Measurements from ENCODE around the gene ODAPH. TPM values are rescaled to one million over a fixed set of nuclear protein-coding genes. Genes with fewer than 3 reads are reported as not detected.
"Not testable (repeated sequence)": the region's sequence is repeated elsewhere in the genome, so short reads cannot be mapped to it uniquely, and the experiment has no call there.

ODAPH gene
- total RNA-seq, 1 experiment from 2014 or later: not detected

DNA sequence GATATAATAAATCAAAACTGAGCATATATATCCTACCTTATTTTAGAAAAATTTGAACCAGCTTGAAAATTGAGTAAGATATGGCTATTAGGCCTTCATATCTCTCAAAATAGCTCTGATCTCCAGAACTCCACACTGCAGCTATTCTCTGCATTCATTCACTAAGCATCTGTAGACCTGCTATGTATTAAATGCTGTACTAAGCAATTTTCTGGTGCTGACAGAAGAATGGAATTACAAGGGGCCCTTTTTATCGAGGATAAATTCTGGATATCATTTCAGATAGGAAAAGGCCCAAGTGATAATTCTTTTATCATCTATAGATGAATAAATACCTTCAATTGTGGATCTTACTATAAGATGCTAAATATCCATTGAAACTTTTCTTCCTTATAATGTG, 39.7 kb upstream of the ODAPH start:
- no peak for DNase-seq
- peaks cover 3% of the 10 kb centered on the region; the same call in 1 of the 2 replicates for H3K79me2 ChIP-seq (ENCODE audit: insufficient read depth, low read length)
- no peak overlapping the region for H2AFZ ChIP-seq (ENCODE audit: low read length)
- no peak overlapping the region for H2BK120ac ChIP-seq (ENCODE audit: low read depth, low read length, poor library complexity, severe bottlenecking)
- no peak overlapping the region for H4K5ac ChIP-seq (ENCODE audit: insufficient read length, low read depth, low read length)
- no peak overlapping the region for H3K27ac ChIP-seq (ENCODE audit: insufficient read length, low read depth, low read length)
- H3K23ac ChIP-seq (ENCODE audit: insufficient read length, low read depth, low read length): no peak overlapping the region
- H3K56ac ChIP-seq (ENCODE audit: insufficient read length, low read depth, low read length): no peak overlapping the region
- no peak overlapping the region for H4K91ac ChIP-seq (ENCODE audit: insufficient read length, low read depth, low read length)
- H3K27me3 Mint-ChIP-seq (ENCODE audit: low read depth): no peaks in the 10 kb centered on the region
- no CpG with 5 or more reads among the region's 1 CpG for WGBS (ENCODE audit: extremely low coverage, insufficient read length, low lambda C conversion rate)
- peaks cover 8 to 12% of the 10 kb centered on the region in 2 experiments for H3K4me1 Mint-ChIP-seq
- peaks cover 8% of the 10 kb centered on the region for H3K4me1 ChIP-seq (ENCODE audit: insufficient read depth, low read length)
- no peak overlapping the region for H2BK20ac ChIP-seq (ENCODE audit: low read depth, low read length, poor library complexity, severe bottlenecking)
- H2BK5ac ChIP-seq (ENCODE audit: insufficient read length, low read length): no peak overlapping the region
- no peak overlapping the region for H3T11ph ChIP-seq (ENCODE audit: low read length)
- H3K4ac ChIP-seq (ENCODE audit: low read depth, low read length): no peak overlapping the region
- no peaks in the 10 kb centered on the region for H3K79me1 ChIP-seq (ENCODE audit: insufficient read depth, low read depth, low read length, poor library complexity, severe bottlenecking)
- peaks cover 10 to 43% (median 36%) of the 10 kb centered on the region in 3 experiments for H3K36me3 Mint-ChIP-seq (ENCODE audit: insufficient read depth in 1 of 3, low read depth in 3 of 3)
- no peak overlapping the region for H3K4me3 Mint-ChIP-seq
- H3K23me2 ChIP-seq (ENCODE audit: insufficient read length, low read depth, low read length, poor library complexity, severe bottlenecking): peaks cover 13% of the 10 kb centered on the region
- no peak overlapping the region for H2BK12ac ChIP-seq (ENCODE audit: insufficient read length, low read depth, low read length)
- no peaks in the 10 kb centered on the region for H3K9me3 ChIP-seq (ENCODE audit: control insufficient read depth, low read depth, low read length)
- no peak overlapping the region for H3K4me2 ChIP-seq (ENCODE audit: insufficient read depth, insufficient read length, low read length)
- H2AK5ac ChIP-seq (ENCODE audit: insufficient read length, low read length): no peak overlapping the region
- H3K9me3 Mint-ChIP-seq: no peaks in the 10 kb centered on the region
- H3K14ac ChIP-seq (ENCODE audit: insufficient read depth, low read length): no peak overlapping the region
- no peaks in the 10 kb centered on the region for H3K27me3 ChIP-seq (ENCODE audit: insufficient read depth, low read length)
- H3K9ac ChIP-seq (ENCODE audit: extremely low read depth, insufficient read length, low read length): no peak overlapping the region
- H4K8ac ChIP-seq (replicated peaks; ENCODE audit: insufficient read length, low read depth, low read length): no peak overlapping the region
- no peak overlapping the region for H3K18ac ChIP-seq (ENCODE audit: insufficient read length, low read depth, low read length)
- TF ChIP-seq, protein P1, sequence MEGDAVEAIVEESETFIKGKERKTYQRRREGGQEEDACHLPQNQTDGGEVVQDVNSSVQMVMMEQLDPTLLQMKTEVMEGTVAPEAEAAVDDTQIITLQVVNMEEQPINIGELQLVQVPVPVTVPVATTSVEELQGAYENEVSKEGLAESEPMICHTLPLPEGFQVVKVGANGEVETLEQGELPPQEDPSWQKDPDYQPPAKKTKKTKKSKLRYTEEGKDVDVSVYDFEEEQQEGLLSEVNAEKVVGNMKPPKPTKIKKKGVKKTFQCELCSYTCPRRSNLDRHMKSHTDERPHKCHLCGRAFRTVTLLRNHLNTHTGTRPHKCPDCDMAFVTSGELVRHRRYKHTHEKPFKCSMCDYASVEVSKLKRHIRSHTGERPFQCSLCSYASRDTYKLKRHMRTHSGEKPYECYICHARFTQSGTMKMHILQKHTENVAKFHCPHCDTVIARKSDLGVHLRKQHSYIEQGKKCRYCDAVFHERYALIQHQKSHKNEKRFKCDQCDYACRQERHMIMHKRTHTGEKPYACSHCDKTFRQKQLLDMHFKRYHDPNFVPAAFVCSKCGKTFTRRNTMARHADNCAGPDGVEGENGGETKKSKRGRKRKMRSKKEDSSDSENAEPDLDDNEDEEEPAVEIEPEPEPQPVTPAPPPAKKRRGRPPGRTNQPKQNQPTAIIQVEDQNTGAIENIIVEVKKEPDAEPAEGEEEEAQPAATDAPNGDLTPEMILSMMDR (conservative IDR thresholded peaks at IDR 0.05): no peak
- no peak overlapping the region for H3K27ac Mint-ChIP-seq
- peaks cover 4% of the 10 kb centered on the region for H4K20me1 ChIP-seq (ENCODE audit: control insufficient read depth, insufficient read depth, insufficient read length)
- H2BK15ac ChIP-seq (ENCODE audit: low read depth, low read length): no peak overlapping the region

DNA sequence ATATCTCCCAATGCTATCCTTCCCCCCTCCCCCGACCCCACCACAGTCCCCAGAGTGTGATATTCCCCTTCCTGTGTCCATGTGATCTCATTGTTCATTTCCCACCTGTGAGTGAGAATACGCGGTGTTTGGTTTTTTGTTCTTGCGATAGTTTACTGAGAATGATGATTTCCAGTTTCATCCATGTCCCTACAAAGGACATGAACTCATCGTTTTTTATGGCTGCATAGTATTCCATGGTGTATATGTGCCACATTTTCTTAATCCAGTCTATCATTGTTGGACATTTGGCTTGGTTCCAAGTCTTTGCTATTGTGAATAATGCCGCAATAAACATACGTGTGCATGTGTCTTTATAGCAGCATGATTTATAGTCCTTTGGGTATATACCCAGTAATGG, 36.4 kb upstream of the ODAPH start:
- not testable (repeated sequence) for H3K56ac ChIP-seq (ENCODE audit: insufficient read length, low read depth, low read length); H2BK12ac ChIP-seq (ENCODE audit: insufficient read length, low read depth, low read length); H3K23me2 ChIP-seq (ENCODE audit: insufficient read length, low read depth, low read length, poor library complexity, severe bottlenecking); H3K79me2 ChIP-seq (ENCODE audit: insufficient read depth, low read length); H3K14ac ChIP-seq (ENCODE audit: insufficient read depth, low read length); H2AK5ac ChIP-seq (ENCODE audit: insufficient read length, low read length); H3K9ac ChIP-seq (ENCODE audit: extremely low read depth, insufficient read length, low read length); H4K20me1 ChIP-seq (ENCODE audit: control insufficient read depth, insufficient read depth, insufficient read length); H3K4me2 ChIP-seq (ENCODE audit: insufficient read depth, insufficient read length, low read length); H3K79me1 ChIP-seq (ENCODE audit: insufficient read depth, low read depth, low read length, poor library complexity, severe bottlenecking); H3K27me3 Mint-ChIP-seq (ENCODE audit: low read depth); H3T11ph ChIP-seq (ENCODE audit: low read length); H3K9me3 Mint-ChIP-seq; H3K18ac ChIP-seq (ENCODE audit: insufficient read length, low read depth, low read length); DNase-seq; H3K27me3 ChIP-seq (ENCODE audit: insufficient read depth, low read length); H2AFZ ChIP-seq (ENCODE audit: low read length); H3K27ac ChIP-seq (ENCODE audit: insufficient read length, low read depth, low read length); H2BK120ac ChIP-seq (ENCODE audit: low read depth, low read length, poor library complexity, severe bottlenecking); H4K8ac ChIP-seq (replicated peaks; ENCODE audit: insufficient read length, low read depth, low read length); H2BK20ac ChIP-seq (ENCODE audit: low read depth, low read length, poor library complexity, severe bottlenecking); H4K91ac ChIP-seq (ENCODE audit: insufficient read length, low read depth, low read length); H3K4me1 ChIP-seq (ENCODE audit: insufficient read depth, low read length); H3K27ac Mint-ChIP-seq; H4K5ac ChIP-seq (ENCODE audit: insufficient read length, low read depth, low read length); H3K4me3 Mint-ChIP-seq; H2BK5ac ChIP-seq (ENCODE audit: insufficient read length, low read length); H2BK15ac ChIP-seq (ENCODE audit: low read depth, low read length); H3K23ac ChIP-seq (ENCODE audit: insufficient read length, low read depth, low read length); H3K4me1 Mint-ChIP-seq; H3K4ac ChIP-seq (ENCODE audit: low read depth, low read length); H3K9me3 ChIP-seq (ENCODE audit: control insufficient read depth, low read depth, low read length)
- WGBS (ENCODE audit: extremely low coverage, insufficient read length, low lambda C conversion rate): no CpG with 5 or more reads among the region's 7 CpGs
- H3K36me3 Mint-ChIP-seq (ENCODE audit: insufficient read depth in 1 of 3, low read depth in 3 of 3): peaks cover 12 to 57% (median 40%) of the 10 kb centered on the region in 3 experiments

All from H9 (cell line).